GM12878 (cell line): ENCODE measurements around the gene CNNM3. TPM values are rescaled to one million over a fixed set of nuclear protein-coding genes. Genes with fewer than 3 reads are reported as not detected.

ENCODE experiments used
- BHLHE40 ChIP-seq, 2 experiments: fragments of 450-650 bp in 1 of 2; IDR thresholded peaks; 2 replicates each; pipeline ENCODE4 v1.6.1; 2011 to 2017; ENCODE audit warnings: low read depth in 2 of 2, borderline replicate concordance in 1 of 2, improper control_type of control experiment in 1 of 2, low read length in 1 of 2, mild to moderate bottlenecking in 1 of 2
- BMI1 ChIP-seq: fragments of 450-650 bp; IDR thresholded peaks from 2 replicates; pipeline ENCODE4 v1.6.1; 2016; ENCODE audit warnings: mild to moderate bottlenecking, moderate library complexity, borderline replicate concordance
- ESRRA ChIP-seq: IDR thresholded peaks from 2 replicates; pipeline ENCODE4 v1.6.1; 2012; ENCODE audit warnings: mild to moderate bottlenecking, low read length, improper control_type of control experiment
- MTA3 ChIP-seq: IDR thresholded peaks from 2 replicates; pipeline ENCODE4 v1.6.1; 2012; ENCODE audit warnings: low read length, inconsistent platforms, borderline replicate concordance
- MXI1 ChIP-seq: fragments of 150-350 bp; IDR thresholded peaks from 2 replicates; pipeline ENCODE4 v1.6.1; 2011; ENCODE audit warnings: low read depth, mild to moderate bottlenecking, inconsistent platforms, low read length, improper control_type of control experiment
- MYB ChIP-seq: fragments of 150-350 bp; IDR thresholded peaks from 2 replicates; pipeline ENCODE4 v1.6.1; 2014; ENCODE audit warnings: mild to moderate bottlenecking, low read depth, low read length, borderline replicate concordance
- MYC ChIP-seq: IDR thresholded peaks from 2 replicates; pipeline ENCODE4 v1.6.1; 2011; ENCODE audit warnings: mild to moderate bottlenecking, low read length, moderate library complexity, inconsistent platforms; ENCODE audit not compliant: insufficient read depth, insufficient replicate concordance, insufficient read length, severe bottlenecking
- PAX5 ChIP-seq: IDR thresholded peaks from 2 replicates; pipeline ENCODE4 v1.6.1; 2011; ENCODE audit warnings: low read depth, low read length, borderline replicate concordance
- RCOR1 ChIP-seq: conservative IDR thresholded peaks from 2 replicates; pipeline ENCODE4 v1.6.1; 2012; ENCODE audit warnings: low read depth, low read length, improper control_type of control experiment
- SMAD1 ChIP-seq: fragments of 450-650 bp; IDR thresholded peaks from 2 replicates; pipeline ENCODE4 v1.6.1; 2018; ENCODE audit warnings: mild to moderate bottlenecking, low read depth; ENCODE audit not compliant: partially characterized antibody
- SPI1 ChIP-seq: IDR thresholded peaks from 2 replicates; pipeline ENCODE4 v1.6.1; 2011; ENCODE audit warnings: low read depth, mild to moderate bottlenecking, low read length, moderate library complexity, borderline replicate concordance; ENCODE audit not compliant: insufficient read depth
- SREBF1 ChIP-seq: IDR thresholded peaks from 2 replicates; pipeline ENCODE4 v1.6.1; 2012; ENCODE audit warnings: mild to moderate bottlenecking, low read length
- SREBF2 ChIP-seq: IDR thresholded peaks from 2 replicates; pipeline ENCODE4 v1.6.1; 2012; ENCODE audit warnings: mild to moderate bottlenecking, low read length
- polyA plus RNA-seq, 11 experiments: library from polyadenylated mRNA; depleted of rRNA in 4 of 11; unstranded in 6 of 11; stranded (reverse) in 5 of 11; fragments of >200 nt; fragmentation: Nextera tagmentation in 4 of 11; fragmentation: Illumina TruSeq in 1 of 11; extraction: Ambion mirVana in 4 of 11; extraction: Trizol in 1 of 11; gene quantifications; 1 replicate in 1 of 11; 2 replicates in 10 of 11; pipeline versions ENCODE4 v1.2.1 to v1.2.3, GENCODE V29; 2011 to 2016; ENCODE audit warnings: inconsistent platforms in 2 of 11, missing spikeins in 2 of 11, low read depth in 1 of 11
- total RNA-seq, 4 experiments: library from RNA; depleted of rRNA in 3 of 4; stranded (reverse); fragments of >200 nt in 3 of 4; fragmentation: Illumina TruSeq in 1 of 4; extraction: Trizol in 1 of 4; gene quantifications; 2 replicates each; pipeline versions ENCODE4 v1.2.1 to v1.2.3, GENCODE V29; 2013 to 2021
- TF ChIP-seq, protein P1 (sequence below): fragments of 450-650 bp; IDR thresholded peaks from 2 replicates; pipeline ENCODE4 v1.6.1; 2018; ENCODE audit warnings: mild to moderate bottlenecking, low read depth, moderate library complexity; ENCODE audit not compliant: partially characterized antibody
- TF ChIP-seq, protein P2 (sequence below): IDR thresholded peaks from 2 replicates; pipeline ENCODE4 v1.6.1; 2011; ENCODE audit warnings: low read depth, low read length, improper control_type of control experiment, borderline replicate concordance
- TF ChIP-seq, protein P3 (sequence below): fragments of 450-650 bp; IDR thresholded peaks from 2 replicates; pipeline ENCODE4 v1.6.1; 2018; ENCODE audit warnings: borderline replicate concordance, mild to moderate bottlenecking; ENCODE audit not compliant: partially characterized antibody
- TF ChIP-seq, protein P4 (sequence below): IDR thresholded peaks from 2 replicates; pipeline ENCODE4 v1.6.1; 2011; ENCODE audit warnings: borderline replicate concordance, low read depth, mild to moderate bottlenecking, moderate library complexity, low read length; ENCODE audit not compliant: insufficient read depth, poor library complexity, severe bottlenecking
- TF ChIP-seq, protein P5 (sequence below): fragments of 450-650 bp; conservative IDR thresholded peaks from 2 replicates; pipeline ENCODE4 v1.6.1; 2017; ENCODE audit warnings: mild to moderate bottlenecking, moderate library complexity

Gene CNNM3
- total and polyA plus RNA-seq, 10 of the 15 experiments (the other 5 are each of a cell fraction or from before 2014, with no cell fraction given): 0.72 to 14.3 (median 4.0) TPM

DNA sequence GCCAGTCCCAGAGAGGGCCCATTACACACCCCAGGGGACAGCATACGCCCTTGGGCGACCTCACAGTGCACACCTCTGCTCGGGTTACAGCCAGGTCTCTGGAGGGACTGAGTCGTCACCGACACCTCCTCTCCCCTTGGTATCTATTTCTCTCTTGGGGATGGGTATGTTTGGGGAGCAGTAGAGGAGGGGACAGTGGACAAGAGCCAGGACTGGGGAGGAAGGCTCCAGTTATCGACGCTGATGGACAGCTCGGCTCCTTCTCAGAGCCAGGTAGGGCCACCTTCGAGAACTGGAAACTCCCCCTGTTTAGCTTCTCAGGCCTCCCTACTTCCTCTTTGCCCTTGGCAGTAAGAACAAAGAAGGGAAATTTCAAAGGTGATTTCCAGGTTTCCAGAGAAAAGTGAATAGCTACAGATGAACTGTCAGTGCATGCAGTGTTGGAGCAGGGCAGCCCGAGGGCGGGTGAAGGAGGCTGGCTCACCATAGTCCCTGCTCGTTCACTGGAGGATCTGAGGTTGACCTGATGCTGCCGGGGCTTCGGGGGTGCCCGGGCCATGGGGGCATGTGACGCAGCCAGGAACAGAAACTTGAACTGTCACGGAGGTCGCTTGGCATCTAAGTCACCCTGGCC lies 58.2 kb downstream of the CNNM3 start (continued):
- TF ChIP-seq, protein P1, sequence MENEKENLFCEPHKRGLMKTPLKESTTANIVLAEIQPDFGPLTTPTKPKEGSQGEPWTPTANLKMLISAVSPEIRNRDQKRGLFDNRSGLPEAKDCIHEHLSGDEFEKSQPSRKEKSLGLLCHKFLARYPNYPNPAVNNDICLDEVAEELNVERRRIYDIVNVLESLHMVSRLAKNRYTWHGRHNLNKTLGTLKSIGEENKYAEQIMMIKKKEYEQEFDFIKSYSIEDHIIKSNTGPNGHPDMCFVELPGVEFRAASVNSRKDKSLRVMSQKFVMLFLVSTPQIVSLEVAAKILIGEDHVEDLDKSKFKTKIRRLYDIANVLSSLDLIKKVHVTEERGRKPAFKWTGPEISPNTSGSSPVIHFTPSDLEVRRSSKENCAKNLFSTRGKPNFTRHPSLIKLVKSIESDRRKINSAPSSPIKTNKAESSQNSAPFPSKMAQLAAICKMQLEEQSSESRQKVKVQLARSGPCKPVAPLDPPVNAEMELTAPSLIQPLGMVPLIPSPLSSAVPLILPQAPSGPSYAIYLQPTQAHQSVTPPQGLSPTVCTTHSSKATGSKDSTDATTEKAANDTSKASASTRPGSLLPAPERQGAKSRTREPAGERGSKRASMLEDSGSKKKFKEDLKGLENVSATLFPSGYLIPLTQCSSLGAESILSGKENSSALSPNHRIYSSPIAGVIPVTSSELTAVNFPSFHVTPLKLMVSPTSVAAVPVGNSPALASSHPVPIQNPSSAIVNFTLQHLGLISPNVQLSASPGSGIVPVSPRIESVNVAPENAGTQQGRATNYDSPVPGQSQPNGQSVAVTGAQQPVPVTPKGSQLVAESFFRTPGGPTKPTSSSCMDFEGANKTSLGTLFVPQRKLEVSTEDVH: no peak
- TF ChIP-seq, protein P2, sequence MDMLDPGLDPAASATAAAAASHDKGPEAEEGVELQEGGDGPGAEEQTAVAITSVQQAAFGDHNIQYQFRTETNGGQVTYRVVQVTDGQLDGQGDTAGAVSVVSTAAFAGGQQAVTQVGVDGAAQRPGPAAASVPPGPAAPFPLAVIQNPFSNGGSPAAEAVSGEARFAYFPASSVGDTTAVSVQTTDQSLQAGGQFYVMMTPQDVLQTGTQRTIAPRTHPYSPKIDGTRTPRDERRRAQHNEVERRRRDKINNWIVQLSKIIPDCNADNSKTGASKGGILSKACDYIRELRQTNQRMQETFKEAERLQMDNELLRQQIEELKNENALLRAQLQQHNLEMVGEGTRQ: no peak; the same call in 1 of the 2 replicates
- TF ChIP-seq, protein P3, sequence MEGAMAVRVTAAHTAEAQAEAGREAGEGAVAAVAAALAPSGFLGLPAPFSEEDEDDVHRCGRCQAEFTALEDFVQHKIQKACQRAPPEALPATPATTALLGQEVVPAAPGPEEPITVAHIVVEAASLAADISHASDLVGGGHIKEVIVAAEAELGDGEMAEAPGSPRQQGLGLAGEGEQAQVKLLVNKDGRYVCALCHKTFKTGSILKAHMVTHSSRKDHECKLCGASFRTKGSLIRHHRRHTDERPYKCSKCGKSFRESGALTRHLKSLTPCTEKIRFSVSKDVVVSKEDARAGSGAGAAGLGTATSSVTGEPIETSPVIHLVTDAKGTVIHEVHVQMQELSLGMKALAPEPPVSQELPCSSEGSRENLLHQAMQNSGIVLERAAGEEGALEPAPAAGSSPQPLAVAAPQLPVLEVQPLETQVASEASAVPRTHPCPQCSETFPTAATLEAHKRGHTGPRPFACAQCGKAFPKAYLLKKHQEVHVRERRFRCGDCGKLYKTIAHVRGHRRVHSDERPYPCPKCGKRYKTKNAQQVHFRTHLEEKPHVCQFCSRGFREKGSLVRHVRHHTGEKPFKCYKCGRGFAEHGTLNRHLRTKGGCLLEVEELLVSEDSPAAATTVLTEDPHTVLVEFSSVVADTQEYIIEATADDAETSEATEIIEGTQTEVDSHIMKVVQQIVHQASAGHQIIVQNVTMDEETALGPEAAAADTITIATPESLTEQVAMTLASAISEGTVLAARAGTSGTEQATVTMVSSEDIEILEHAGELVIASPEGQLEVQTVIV: no peak
- TF ChIP-seq ESRRA (0 out of 2 replicates have a peak, but pooled peaks have one; percentile 53), BHLHE40 (IDR thresholded peaks at IDR 0.05; ENCODE audit: borderline replicate concordance in 1 of 2, low read depth in 2 of 2, low read length in 1 of 2) (peak; percentile 40 to 71; a peak in 2 of 4 replicates), MYC (no peak), SREBF2 (no peak), SPI1 (peak; percentile 72), PAX5 (peak; percentile 16; the same call in 1 of the 2 replicates), MYB (no peak), MTA3 (no peak), SMAD1 (no peak), MXI1 (no peak), BMI1 (no peak), SREBF1 (no peak), RCOR1 (no peak)
- TF ChIP-seq, protein P4, sequence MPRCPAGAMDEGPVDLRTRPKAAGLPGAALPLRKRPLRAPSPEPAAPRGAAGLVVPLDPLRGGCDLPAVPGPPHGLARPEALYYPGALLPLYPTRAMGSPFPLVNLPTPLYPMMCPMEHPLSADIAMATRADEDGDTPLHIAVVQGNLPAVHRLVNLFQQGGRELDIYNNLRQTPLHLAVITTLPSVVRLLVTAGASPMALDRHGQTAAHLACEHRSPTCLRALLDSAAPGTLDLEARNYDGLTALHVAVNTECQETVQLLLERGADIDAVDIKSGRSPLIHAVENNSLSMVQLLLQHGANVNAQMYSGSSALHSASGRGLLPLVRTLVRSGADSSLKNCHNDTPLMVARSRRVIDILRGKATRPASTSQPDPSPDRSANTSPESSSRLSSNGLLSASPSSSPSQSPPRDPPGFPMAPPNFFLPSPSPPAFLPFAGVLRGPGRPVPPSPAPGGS: no peak
- TF ChIP-seq, protein P5, sequence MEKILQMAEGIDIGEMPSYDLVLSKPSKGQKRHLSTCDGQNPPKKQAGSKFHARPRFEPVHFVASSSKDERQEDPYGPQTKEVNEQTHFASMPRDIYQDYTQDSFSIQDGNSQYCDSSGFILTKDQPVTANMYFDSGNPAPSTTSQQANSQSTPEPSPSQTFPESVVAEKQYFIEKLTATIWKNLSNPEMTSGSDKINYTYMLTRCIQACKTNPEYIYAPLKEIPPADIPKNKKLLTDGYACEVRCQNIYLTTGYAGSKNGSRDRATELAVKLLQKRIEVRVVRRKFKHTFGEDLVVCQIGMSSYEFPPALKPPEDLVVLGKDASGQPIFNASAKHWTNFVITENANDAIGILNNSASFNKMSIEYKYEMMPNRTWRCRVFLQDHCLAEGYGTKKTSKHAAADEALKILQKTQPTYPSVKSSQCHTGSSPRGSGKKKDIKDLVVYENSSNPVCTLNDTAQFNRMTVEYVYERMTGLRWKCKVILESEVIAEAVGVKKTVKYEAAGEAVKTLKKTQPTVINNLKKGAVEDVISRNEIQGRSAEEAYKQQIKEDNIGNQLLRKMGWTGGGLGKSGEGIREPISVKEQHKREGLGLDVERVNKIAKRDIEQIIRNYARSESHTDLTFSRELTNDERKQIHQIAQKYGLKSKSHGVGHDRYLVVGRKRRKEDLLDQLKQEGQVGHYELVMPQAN: 0 out of 2 replicates have a peak, but pooled peaks have one; percentile 30
